HG03103 (cell line): ENCODE measurements around the gene FAM200C.
A peak's percentile ranks its signal among the peaks of the same experiment; 100 is the strongest.
"Not testable (repeated sequence)": the region's sequence is repeated elsewhere in the genome, so short reads cannot be mapped to it uniquely, and the experiment has no call there.

Experiments
- ATAC-seq: cut with Tn5 transposase; IDR thresholded peaks from one replicate; pipeline ENCODE4 v1.9.1; 2021; ENCODE audit warnings: low read depth; ENCODE audit not compliant: unreplicated experiment

FAM200C gene

DNA sequence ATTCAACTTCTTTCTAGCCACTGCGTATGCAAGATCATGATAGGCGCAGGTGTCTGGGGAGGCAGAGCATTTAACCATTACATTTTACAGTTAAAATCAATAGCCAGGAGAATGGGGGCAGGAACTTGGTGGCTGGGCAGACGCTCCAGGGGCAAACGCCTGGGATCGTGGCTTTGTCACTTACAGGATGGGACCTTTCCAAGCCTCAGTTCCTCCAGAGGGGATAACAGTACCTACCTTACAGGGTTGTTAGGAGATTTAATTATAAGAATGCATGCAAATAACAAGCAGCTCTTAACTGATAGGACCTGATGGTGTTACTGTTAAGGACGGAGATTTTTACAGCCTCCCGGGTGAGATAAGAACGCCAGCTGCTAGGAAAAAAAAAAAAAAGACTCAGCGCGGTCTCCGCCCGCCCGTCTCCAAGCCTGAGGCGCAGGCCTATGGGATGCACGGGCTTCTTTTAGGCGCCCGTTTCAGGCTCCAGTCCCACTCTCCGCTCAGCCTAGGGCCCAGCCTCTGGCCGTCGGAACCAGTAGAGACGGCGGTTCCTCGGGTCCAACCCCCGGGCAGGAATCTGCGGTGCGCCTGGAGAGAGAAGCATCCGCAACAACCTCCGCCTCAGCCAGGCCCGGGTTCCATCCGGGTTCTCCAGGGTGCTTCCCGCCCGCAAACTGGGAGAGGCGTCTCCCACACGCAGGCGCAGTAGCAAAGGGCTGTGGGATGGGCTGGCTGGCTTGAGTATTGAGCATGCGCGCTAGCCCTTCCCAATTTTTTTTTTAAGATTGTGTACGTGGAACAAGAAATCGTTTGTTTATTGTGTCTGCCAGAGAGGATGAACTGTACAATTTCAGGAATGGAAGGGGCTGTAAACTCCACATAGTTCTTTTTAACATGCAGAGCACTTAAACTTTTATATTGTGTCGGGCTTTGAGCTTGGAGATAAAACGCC is at the start of gene FAM200C:
FAM200C (minus strand) TSS at position 653 of the 952 bp plus-strand sequence. CDS start 4,564 bp downstream, outside the sequence.
- peak; percentile 81 for ATAC-seq

DNA sequence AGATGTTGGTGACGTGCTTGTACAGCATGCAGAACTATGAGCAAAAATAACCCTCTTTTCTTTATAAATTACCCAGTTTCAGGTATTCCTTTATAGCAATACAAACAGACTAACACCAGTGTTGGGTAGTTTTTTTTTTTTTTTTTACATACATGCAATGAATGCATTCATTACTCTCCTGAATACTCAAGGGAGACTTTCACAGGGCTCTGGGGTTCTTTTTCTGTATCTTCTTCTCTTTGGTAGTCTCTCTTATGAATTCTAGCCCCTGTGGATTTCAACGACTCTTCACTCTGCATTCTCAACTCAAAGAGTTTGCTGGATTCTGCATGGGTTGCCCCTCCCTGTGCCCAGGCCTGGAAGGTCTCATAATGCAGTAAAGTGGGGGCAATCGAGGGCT is 49.6 kb upstream of the FAM200C start:
- no peak for ATAC-seq

DNA sequence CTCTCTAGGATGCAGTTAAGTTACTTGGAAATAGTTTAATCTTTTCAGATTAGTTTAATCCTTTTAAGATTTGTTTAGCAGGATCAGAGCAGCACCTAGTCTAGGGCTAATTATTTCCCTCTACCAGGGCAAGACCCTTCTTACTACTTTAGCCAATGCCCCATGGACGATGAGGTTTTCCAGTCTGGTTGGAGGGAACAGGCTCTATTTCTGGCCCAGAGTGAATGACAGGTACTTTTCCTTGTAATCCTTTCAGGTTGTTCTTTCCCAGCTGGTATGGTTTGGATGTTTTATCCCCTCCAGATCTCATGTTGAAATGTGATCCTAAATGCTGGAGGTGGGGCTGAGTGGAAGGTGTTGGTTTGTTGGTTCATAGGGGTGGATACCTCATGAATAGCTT is 49.0 kb upstream of the FAM200C start:
- no peak for ATAC-seq

DNA sequence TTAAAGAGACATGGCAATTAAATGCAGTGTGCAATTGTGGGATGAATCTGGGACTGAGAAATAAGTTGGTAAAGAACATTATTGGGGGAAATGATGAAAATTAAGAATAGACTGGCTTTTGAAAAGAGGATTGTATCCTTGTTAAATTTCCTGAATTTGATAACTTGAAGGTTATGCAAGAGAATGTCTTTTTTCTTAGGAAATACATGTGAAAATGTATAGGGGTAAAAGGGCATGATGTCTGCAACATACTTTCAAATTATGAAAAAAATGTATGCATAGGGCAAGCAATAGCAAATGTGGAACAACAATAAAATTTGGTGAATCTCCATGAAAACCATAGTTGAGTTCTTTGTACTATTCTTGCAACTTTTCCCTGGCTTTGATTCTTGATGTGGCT is 45.9 kb upstream of the FAM200C start:
- ATAC-seq: no peak

DNA sequence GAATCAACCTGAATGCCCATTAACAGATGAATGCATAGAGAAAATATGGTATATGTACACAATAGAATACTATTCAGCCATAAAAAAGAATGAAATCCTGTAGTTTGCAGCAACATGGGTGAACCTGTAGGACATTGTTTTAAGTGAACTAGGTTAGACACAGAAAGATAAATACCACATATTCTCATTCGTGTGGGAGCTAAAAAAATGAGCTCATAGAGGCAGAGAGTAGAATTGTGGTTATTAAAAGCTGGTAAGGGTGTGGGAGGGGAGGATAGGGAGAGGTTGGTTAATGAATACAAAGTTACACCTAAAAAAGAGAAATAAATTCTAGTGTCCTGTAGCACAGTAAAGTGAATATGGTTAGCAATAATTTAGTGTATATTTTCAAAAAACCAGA is 45.3 kb upstream of the FAM200C start:
- ATAC-seq: no peak

DNA sequence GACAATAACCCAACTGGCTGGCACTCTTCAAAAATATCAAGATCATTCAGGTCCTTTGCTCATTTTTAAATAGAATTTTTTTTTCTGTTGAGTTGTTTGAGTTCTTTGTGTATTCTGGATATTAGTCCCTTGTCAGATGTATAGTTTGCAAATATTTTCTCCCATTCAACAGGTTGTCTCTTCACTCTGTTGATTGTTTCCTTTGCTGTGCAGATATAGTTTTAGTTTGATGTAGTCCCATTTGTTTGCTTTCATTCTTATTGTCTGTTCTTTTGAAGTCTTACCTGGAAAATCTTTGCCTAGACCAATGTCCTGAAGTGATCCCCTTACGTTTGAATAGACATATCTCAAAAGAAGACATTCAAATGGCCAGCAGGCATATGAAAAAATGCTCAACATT is 44.6 kb upstream of the FAM200C start:
- no peak for ATAC-seq

DNA sequence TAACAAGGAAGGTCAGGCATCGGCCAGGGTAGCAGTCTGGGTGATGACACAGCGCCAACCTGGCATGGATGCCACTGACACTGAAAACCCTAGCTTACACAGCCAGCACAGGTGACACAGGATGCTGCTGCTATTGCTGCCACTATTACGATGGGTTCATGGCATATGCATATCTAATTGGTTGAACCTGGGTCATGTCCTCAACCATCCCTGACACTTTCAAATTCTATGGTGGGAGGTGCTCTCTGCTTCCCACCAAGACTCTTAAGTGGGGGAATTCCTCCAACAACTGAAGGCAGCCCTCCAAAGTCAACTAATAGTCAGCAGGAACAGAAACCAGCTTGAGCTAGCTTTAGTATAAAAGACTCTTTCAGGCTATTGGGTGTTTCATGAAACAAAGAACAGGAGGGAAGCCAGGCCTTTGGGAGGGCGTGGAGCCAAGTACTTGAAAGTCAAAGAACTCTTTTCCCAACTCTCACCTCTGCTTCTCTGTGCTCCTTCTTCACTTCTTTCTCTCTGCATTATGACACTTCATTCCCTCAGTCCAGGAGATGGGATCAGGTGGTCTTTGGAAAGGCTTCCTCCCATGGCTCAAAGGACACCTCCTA is 43.1 kb upstream of the FAM200C start:
- ATAC-seq: no peak

DNA sequence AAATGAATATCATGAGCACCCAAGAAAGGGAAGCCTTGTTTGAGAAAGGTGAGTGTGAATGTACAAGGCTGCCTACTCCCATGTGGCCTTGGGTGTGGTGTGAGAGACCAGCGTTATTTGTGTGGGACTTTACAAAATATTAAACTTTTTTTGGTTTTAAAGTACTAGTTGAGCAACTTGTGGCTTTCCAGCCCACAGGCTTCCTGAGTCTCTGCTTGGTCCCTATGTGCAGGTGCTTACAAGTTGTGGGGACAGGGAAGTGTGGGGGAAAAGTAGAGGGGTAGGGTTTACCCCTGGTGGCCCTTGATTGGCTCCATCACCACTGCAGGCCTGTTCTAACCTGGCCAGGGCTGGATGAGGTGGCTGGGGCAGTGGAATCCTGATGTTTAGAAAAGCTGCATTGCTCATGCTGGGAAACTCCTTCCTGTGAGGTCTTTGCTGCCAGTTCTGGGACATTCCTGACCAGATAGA is 41.5 kb upstream of the FAM200C start:
- ATAC-seq: no peak

DNA sequence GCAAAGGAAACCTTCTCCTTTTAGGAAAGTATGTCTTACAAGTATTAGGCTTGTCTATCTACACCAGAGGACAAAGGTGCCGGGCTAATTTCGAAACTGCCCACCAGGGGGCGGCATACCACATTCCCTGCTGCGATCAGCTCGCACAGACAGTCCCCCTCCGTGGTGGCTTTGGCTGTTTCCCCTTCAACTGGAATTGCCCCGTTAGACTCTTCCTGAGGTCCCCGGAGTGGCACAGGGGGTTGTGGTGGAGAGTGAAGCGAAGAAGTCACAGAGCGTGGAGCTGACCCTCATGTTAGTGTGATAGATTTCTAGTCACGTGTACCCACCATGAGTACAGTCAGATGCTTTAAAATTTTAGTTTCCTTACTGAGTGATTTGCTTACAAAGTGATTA is 39.3 kb upstream of the FAM200C start:
- ATAC-seq: peak; percentile 51

DNA sequence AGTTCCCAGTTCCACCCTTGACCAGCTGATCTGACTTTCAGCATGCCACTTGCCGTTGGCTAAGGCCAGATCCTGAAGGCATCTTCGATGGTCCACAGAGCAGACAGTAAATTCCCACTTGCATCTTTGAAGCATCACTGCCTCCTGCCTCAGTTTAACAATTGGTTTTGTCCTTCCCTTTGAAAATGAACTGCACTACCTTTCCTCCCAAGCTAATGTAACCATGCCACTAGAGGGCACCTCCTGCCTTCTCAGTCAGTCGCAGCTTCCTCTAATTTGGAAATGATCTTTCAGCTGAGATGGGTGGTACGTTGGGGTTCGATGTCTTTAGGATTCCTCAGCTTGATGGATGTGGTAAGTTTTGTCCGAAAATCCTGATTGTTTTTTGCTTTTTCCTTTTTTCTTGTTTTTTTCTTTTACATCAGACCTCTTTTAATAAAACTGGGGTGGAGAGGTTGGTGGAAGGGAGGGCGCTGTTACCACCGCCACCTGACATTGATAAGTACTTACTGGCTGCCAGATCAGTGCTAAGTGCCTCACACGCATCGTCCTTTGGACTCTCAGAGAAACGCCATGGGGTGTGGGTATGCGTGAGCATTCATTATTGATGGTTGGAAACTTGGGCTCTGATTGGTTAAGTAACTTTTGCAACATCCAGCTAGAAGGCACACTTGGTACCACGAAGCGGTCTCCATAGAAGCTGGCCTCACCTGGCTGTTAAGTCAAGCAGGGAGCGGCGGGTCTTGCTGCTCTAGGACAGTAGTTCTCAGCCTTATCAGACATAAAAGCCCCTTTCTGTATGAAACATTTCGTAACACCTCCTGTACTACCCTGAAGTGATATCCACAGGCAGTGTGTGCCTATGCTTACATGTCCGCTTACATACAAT is 38.7 kb upstream of the FAM200C start:
- ATAC-seq: peak; percentile 24

DNA sequence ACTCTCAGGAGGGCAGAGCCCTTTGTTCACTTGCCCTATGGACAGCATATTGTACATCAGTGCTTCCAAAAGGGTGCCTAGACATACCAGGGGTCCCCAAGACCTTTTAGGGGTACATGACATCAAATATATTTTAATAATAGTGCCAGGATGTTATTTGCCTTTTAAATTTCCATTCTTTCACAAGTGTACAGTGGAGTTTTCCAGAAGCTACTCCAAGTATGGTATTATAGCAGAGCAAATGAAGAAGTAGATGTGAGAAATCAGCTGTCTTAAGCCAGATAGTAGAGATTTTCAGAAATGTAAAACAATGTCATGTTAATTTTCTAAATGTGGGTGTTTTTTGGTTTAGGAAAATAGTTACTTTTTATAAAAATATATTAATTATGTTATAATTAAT is 37.4 kb upstream of the FAM200C start:
- no peak for ATAC-seq

DNA sequence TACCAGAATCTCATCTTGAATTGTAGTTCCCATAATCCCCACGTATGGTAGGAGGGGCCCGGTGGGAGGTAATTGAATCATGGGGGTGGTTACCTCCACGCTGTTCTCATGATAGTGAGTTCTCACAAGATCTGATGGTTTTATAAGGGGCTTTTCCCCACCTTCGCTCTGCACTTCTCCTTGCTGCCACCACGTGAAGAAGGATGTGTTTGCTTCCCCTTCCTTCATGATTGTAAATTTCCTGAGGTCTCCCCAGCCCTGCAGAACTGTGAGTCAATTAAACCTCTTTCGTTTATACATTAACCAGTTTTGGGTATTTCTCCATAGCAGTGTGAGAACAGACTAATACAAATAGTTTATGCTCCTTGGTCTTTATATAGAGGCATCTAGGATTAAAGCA is 36.8 kb upstream of the FAM200C start:
- not testable (repeated sequence) for ATAC-seq

DNA sequence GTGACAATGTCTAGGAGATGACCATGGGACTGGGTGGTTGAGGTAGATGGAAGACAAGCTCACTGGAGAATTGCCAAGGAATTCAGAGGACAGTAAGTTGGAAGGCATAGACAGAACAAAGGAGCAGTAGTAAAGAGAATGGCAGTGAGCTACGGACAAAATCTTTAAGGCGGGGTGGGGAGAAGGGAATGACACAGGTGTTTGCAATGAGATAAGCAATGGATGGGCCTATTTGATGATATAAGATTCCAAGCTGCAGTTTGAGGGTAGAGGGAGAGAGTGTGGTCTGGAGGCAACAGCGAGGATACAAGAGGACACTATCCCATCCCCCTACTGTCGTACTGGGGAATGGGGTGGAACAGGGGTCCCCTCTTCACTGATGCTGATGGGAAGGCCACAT is 36.2 kb upstream of the FAM200C start:
- no peak for ATAC-seq

DNA sequence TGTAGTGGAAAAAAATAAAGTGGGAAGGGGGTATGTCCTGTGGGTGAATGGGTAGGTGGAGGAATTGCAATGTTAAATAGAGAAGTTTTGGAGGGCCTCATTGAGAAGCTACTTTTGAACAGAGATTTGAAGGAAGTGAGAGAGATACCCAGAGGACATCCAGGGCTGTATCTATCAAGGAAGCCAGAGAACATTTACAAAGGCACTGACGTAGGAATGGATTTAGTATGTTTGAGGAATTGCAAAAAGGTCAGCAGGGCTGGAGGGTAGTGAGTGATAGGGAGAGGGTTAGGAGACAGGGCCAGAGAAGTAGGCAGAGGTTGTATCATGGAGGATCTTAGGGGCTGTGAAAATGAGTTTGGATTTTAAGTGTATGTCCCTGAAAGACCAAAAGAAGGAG is 35.7 kb upstream of the FAM200C start:
- ATAC-seq: no peak

DNA sequence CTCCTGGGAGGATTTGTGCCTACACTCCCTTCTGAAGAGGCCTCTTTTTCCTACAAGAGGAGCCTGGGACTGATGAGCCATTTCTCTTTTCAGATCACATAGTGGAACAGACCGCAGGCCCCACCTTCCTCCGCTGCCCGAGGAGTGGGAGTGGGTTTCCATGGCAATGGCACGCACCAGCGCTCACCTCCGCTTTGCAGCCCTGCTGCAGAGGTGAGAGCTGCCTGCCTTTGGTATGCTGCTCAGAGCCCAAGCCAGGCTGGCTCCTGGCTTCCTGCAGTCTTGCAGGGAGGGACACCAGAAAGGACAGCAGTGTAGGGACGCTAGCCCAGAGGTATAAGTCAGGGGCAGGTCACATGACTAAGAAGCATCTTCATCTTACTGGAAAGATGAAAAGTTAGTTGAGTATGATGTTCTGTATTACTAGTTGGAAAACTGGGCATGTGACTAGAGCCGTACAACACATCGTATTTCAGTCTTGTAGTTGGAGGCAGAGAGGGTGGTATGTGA is 34.2 kb upstream of the FAM200C start:
- peak; percentile 83 for ATAC-seq

DNA sequence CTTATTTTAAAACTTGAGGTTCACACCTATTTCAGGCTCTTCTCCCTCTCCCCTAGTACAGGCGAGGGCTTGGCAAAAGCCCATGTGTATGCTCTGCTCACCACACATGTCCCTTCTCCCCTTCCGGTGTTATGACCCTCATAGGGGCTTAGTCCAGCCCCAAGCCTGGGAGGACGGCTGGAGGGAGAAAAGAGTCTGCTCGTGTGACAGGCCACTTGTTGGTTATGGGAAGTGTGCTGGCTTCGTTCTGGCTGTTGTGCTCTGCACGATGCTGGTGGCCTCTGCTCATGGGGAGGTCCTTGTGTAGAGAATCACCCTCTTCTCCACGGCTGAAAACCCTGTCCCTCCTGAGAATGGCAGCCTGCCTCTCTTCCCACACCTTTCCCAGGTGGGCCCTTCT is 32.9 kb upstream of the FAM200C start:
- ATAC-seq: no peak

DNA sequence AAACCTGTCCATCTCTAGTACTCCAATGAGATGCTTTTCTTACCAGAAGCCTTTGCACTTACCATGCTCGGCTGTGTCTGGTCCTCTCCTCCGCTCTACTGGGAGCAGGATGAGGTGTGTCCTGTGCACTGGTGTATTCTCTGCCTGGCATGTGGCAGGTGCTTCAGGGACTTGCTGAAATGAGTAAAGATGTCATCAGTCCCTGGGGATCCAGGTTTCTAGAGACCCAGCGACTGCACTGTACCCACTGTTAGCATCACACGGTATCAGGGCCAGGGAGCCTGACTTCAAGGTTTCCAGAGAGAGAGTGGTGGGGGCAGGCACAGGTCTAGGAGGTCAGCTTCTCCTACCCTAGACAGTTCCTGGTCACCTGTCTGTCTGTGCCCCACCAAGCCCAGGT is 32.3 kb upstream of the FAM200C start:
- ATAC-seq: no peak

DNA sequence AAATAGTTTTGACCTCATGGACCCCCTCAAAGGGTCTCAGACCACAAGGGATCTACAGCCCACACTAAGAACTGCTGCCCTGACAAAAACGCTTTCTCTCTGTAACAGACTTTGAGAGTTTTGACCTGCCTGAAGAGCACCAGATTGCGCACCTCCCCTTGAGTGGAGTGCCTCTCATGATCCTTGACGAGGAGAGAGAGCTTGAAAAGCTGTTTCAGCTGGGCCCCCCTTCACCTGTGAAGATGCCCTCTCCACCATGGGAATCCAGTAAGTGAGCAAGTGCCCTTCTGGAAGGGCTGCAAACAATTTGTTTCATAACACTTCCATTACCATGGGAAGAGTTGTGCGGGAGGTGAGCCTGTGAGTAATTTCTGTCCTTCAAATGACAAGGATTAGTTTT is 27.8 kb upstream of the FAM200C start:
- ATAC-seq: no peak

DNA sequence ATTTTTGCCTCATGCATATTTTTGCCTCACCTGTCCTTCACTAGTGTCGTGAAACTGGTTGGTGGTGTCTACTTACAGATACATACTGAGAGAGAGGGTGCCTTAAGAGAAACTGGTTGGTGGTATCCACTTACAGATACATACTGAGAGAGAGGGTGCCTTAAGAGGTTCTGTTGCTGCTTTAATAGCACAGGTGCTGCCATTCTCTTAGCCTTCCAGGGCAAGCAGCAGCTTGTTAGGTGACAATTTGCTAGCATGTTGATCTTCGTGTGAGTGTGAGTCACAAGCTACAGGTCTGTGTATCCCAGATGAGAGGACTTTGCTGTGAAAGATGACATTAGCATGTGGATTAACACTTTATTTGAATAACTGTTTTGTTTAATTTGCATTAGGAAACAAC is 23.2 kb upstream of the FAM200C start:
- ATAC-seq: no peak

DNA sequence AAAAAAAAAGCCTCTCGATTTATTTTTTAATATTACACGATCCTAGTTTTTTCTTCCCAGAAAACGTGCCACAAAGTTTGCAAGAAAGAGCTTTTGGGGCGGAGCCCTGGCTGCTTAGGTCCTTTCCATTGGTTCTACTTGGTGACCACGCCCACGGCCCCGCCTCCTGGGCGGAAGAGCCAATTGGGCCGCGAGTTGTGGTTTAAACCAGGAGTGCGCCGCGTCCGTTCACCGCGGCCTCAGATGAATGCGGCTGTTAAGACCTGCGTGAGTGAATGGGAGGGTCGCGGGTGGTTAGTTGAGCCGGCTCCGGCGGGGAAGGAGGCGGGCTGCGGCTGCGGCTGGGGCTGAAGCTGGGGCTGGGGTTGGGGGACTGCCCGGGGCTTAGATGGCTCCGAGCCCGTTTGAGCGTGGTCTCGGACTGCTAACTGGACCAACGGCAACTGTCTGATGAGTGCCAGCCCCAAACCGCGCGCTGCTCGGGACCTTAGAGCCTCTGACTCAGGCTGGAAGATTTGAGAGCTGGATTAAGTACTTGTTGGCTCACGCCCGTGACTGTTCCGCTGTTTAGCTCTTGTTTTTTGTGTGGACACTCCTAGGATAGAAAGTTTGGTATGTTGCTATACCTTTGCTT is 21.9 kb upstream of the FAM200C start, which contains the start of gene PTTG1:
PTTG1 (plus strand) TSS at position 231 of the 634 bp plus-strand sequence. CDS start 458 bp downstream, outside the sequence.
- ATAC-seq: peak; percentile 73
